Fibroblast of lung (primary cell): ENCODE data around the gene DYSF. TPM values are rescaled to one million over a fixed set of nuclear protein-coding genes. Genes with fewer than 3 reads are reported as not detected.
A peak's percentile ranks its signal among the peaks of the same experiment; 100 is the strongest.

Source experiments
- DNase-seq, 2 donors: peaks; one replicate each; pipeline versions ENCODE4 v3.0.0 to v3.0.0-alpha.2; 2010; ENCODE audit warnings: low read depth in 2 of 2
- H2AFZ ChIP-seq: 2 replicates; pipeline ENCODE4 v1.5.1; 2012; ENCODE audit warnings: low read length, control low read depth, inconsistent platforms
- H3K27ac ChIP-seq: 2 replicates; pipeline ENCODE4 v1.5.1; 2011; ENCODE audit warnings: low read length, control low read depth; ENCODE audit not compliant: insufficient read depth
- H3K27me3 ChIP-seq: 2 replicates; pipeline ENCODE4 v1.5.1; 2011; ENCODE audit warnings: mild to moderate bottlenecking, low read length; ENCODE audit not compliant: control insufficient read depth, insufficient read depth
- H3K36me3 ChIP-seq: 2 replicates; pipeline ENCODE4 v1.5.1; 2011; ENCODE audit warnings: low read length; ENCODE audit not compliant: control insufficient read depth, insufficient read depth
- H3K4me1 ChIP-seq: 2 replicates; pipeline ENCODE4 v1.5.1; 2011; ENCODE audit warnings: low read length; ENCODE audit not compliant: control insufficient read depth, insufficient read depth; ENCODE audit errors: extremely low read depth
- H3K4me2 ChIP-seq: 2 replicates; pipeline ENCODE4 v1.5.1; 2011; ENCODE audit warnings: low read length, control low read depth; ENCODE audit not compliant: insufficient read depth; ENCODE audit errors: extremely low read depth
- H3K4me3 ChIP-seq, 4 experiments: fragments of 200-600 bp in 1 of 4; sonication (generic) in 1 of 4; replicated peaks in 1 of 4; 2 replicates each; pipeline ENCODE4 v1.5.1; 2011 to 2016; ENCODE audit warnings: low read length in 4 of 4, low read depth in 3 of 4, mild to moderate bottlenecking in 3 of 4, control low read depth in 2 of 4, inconsistent platforms in 1 of 4, mixed read lengths in 1 of 4; ENCODE audit not compliant: insufficient read depth in 1 of 4; ENCODE audit errors: control extremely low read depth in 1 of 4
- H3K79me2 ChIP-seq: 2 replicates; pipeline ENCODE4 v1.5.1; 2012; ENCODE audit warnings: mild to moderate bottlenecking, low read length, inconsistent platforms; ENCODE audit not compliant: control insufficient read depth, insufficient read depth
- H3K9ac ChIP-seq: 2 replicates; pipeline ENCODE4 v1.5.1; 2011; ENCODE audit warnings: mild to moderate bottlenecking, low read length, control low read depth; ENCODE audit not compliant: insufficient read depth
- H3K9me3 ChIP-seq: 2 replicates; pipeline ENCODE4 v1.5.1; 2012; ENCODE audit warnings: low read depth, low read length; ENCODE audit not compliant: control insufficient read depth, insufficient read depth
- H4K20me1 ChIP-seq: 2 replicates; pipeline ENCODE4 v1.5.1; 2011; ENCODE audit warnings: low read length; ENCODE audit not compliant: control insufficient read depth, insufficient read depth; ENCODE audit errors: extremely low read depth
- EZH2 ChIP-seq: IDR thresholded peaks from 2 replicates; pipeline ENCODE4 v1.5.1; 2012; ENCODE audit warnings: low read length, control low read depth, mild to moderate bottlenecking; ENCODE audit errors: missing control alignments
- polyA plus RNA-seq, 2 donors: library from polyadenylated mRNA; depleted of rRNA in 1 of 2; stranded (reverse) in 1 of 2; unstranded in 1 of 2; fragments of >200 nt; gene quantifications; 2 replicates each; pipeline ENCODE4 v1.2.1, GENCODE V29; 2011 to 2012; ENCODE audit warnings: missing spikeins in 1 of 2
- total RNA-seq: library from RNA; depleted of rRNA; stranded (reverse); fragments of >200 nt; gene quantifications from 2 replicates; pipeline ENCODE4 v1.2.1, GENCODE V29; 2014
- TF ChIP-seq, protein P1 (sequence below), 2 donors: IDR thresholded peaks in 1 of 2; conservative IDR thresholded peaks in 1 of 2; 1 replicate in 1 of 2; 2 replicates in 1 of 2; pipeline ENCODE4 v1.5.1; 2011 to 2012; ENCODE audit warnings: low read length in 2 of 2, control low read depth in 1 of 2, inconsistent platforms in 1 of 2, low read depth in 1 of 2, mild to moderate bottlenecking in 1 of 2

Gene DYSF
- total and polyA plus RNA-seq, 2 donors (not counting 1 experiment from before 2014, with no cell fraction given), result under 0.01 to 0.67 TPM

DNA sequence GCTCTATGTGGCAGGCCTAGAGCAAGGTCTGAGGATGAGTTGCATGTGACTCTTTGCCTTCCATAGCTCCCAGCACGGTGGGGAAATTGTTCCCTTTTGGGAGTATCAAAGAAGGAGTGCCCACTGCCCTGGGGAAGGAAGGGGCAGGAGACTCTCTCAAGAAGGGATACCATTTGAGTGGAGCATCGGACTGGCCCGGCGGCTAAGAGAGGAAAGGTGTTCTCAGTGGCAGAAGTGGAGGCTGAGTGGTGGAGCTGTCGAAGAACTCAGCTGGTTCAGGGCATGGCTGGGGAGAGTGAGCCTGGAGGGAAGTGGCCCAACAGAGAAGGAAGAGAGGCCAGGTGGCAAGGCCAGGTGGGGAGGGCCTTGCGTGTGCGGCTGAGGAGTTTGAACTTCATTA is 235.2 kb downstream of the DYSF start:
- H4K20me1 ChIP-seq, result no peaks in the 10 kb centered on the region
- H3K27me3 ChIP-seq, result peaks cover 8% of the 10 kb centered on the region
- H3K4me2 ChIP-seq, result no peak overlapping the region
- H3K9me3 ChIP-seq, result no peaks in the 10 kb centered on the region
- no peak for DNase-seq
- H3K4me3 ChIP-seq, result no peak overlapping the region
- H3K36me3 ChIP-seq, result no peaks in the 10 kb centered on the region
- no peak overlapping the region for H2AFZ ChIP-seq
- H3K4me1 ChIP-seq, result no peaks in the 10 kb centered on the region
- no peak for TF ChIP-seq EZH2
- TF ChIP-seq, protein P1, sequence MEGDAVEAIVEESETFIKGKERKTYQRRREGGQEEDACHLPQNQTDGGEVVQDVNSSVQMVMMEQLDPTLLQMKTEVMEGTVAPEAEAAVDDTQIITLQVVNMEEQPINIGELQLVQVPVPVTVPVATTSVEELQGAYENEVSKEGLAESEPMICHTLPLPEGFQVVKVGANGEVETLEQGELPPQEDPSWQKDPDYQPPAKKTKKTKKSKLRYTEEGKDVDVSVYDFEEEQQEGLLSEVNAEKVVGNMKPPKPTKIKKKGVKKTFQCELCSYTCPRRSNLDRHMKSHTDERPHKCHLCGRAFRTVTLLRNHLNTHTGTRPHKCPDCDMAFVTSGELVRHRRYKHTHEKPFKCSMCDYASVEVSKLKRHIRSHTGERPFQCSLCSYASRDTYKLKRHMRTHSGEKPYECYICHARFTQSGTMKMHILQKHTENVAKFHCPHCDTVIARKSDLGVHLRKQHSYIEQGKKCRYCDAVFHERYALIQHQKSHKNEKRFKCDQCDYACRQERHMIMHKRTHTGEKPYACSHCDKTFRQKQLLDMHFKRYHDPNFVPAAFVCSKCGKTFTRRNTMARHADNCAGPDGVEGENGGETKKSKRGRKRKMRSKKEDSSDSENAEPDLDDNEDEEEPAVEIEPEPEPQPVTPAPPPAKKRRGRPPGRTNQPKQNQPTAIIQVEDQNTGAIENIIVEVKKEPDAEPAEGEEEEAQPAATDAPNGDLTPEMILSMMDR (conservative IDR thresholded peaks at IDR 0.05 in 1 of 2, IDR thresholded peaks at IDR 0.05 in 1 of 2; ENCODE audit: low read depth in 1 of 2, low read length in 2 of 2), result no peak
- no peaks in the 10 kb centered on the region for H3K79me2 ChIP-seq
- H3K27ac ChIP-seq, result no peak overlapping the region
- H3K9ac ChIP-seq, result no peak overlapping the region

DNA sequence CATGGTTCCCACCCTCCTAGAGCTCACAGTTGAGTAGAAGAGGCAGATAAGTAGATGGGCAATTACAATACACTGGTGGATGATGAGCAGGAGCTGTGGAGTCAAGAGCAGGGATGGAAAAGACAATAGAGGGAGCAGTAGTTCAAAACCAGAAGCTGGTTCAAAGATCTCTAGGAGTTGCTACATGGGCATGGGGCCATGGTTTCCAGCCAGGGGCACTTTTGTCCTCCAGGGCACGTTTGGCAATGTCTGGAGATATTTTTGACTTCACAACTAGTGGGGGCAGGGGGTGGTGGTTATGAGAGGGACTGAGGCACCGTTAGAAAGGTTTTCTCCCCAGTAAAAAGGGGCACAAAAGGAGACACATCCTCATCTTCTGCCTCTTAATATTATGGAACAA is 236.0 kb downstream of the DYSF start:
- DNase-seq, result no peak
- Histone ChIP-seq H2AFZ (no peak overlapping the region), H3K4me2 (no peak overlapping the region), H3K79me2 (no peaks in the 10 kb centered on the region), H3K9ac (no peak overlapping the region), H3K4me3 (no peak overlapping the region), H3K27ac (no peak overlapping the region), H3K27me3 (peaks cover 11% of the 10 kb centered on the region), H3K36me3 (no peaks in the 10 kb centered on the region), H3K4me1 (no peaks in the 10 kb centered on the region), H4K20me1 (no peaks in the 10 kb centered on the region), H3K9me3 (no peaks in the 10 kb centered on the region)
- TF ChIP-seq, protein P1 (conservative IDR thresholded peaks at IDR 0.05 in 1 of 2, IDR thresholded peaks at IDR 0.05 in 1 of 2; ENCODE audit: low read depth in 1 of 2, low read length in 2 of 2), result peak in 1 of 2 donors; percentile 7
- TF ChIP-seq EZH2, result no peak

DNA sequence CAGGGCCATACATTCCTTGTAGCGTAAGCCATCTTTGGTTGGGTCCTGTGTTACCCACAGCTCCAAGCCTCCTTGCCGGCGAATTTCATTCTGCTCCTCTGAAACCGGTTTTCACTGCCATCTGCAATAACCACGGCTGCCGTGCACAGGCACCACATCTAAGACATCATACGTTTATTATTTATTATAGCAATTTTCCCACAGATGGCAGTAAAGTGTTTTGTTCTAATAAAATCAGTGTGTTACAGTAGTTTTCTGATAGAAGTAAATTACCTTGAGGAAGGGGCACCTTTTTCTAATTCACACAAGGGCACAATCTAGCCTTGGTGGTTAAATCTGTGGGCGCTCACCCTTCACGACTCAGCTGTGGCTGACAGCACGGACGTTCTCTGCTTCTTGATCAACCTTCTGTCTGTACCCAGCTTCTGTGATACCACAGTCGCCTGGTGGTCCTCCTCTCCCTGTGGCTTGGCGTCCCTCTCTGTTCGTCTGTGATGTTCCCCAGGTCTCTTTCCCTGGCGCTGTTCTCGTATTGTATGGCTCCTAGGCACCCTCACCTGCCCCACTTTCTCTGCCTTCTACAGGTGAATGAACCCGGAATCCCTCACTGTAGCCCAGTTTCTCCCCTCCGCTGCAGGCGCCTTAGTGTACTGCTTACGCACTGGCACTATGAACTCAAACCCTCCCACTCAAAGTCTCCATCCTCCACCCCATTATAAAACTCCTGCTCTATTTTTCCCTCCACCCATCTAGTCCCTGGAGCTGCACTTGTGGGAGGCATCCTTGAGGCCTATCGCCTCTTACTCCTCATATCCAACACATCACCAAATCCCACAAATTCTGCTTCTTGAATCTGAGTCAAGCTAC is 236.8 kb downstream of the DYSF start:
- no peak overlapping the region for H3K4me2 ChIP-seq
- no peak overlapping the region for H2AFZ ChIP-seq
- H3K4me1 ChIP-seq, result no peaks in the 10 kb centered on the region
- no peaks in the 10 kb centered on the region for H4K20me1 ChIP-seq
- H3K36me3 ChIP-seq, result no peaks in the 10 kb centered on the region
- H3K79me2 ChIP-seq, result no peaks in the 10 kb centered on the region
- no peak overlapping the region for H3K27ac ChIP-seq
- no peak overlapping the region for H3K4me3 ChIP-seq
- no peak overlapping the region for H3K9ac ChIP-seq
- peaks cover 12% of the 10 kb centered on the region for H3K27me3 ChIP-seq
- TF ChIP-seq EZH2, result no peak
- no peaks in the 10 kb centered on the region for H3K9me3 ChIP-seq
- no peak for DNase-seq
